Lower leg skin (tissue), 3 donors: Measurements from ENCODE around the gene PRDM11.

Experiments used
- POLR2A ChIP-seq, 2 donors: fragments of 450-650 bp; IDR thresholded peaks; one replicate each; pipeline ENCODE4 v1.6.1; 2016 to 2017; ENCODE audit warnings: antibody characterized with exemption in 2 of 2, mild to moderate bottlenecking in 1 of 2, moderate library complexity in 1 of 2
- TF ChIP-seq, protein P1 (sequence below), 3 donors: fragments of 450-650 bp; IDR thresholded peaks; one replicate each; pipeline ENCODE4 v1.5.1; 2016; ENCODE audit warnings: antibody characterized with exemption in 3 of 3, mild to moderate bottlenecking in 3 of 3, moderate library complexity in 2 of 3

DNA sequence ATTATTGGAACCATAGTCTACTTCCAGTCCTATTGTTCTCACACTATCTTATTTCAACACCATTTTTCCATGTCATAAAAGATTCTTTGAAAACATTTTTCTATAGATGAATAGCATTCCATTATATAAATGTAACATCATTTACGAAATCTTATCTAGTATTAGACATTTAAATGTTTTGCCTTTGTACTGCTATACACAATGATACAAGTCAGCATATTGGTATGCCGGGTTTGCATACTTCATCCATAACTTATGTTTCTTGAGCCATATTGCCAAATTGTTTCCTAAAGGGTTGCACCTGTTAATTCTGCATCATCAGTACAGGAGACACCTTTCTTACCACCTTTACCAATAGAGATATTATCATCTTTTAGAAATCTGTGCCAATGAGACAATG is 71.6 kb downstream of the PRDM11 start:
- TF ChIP-seq, protein P1, sequence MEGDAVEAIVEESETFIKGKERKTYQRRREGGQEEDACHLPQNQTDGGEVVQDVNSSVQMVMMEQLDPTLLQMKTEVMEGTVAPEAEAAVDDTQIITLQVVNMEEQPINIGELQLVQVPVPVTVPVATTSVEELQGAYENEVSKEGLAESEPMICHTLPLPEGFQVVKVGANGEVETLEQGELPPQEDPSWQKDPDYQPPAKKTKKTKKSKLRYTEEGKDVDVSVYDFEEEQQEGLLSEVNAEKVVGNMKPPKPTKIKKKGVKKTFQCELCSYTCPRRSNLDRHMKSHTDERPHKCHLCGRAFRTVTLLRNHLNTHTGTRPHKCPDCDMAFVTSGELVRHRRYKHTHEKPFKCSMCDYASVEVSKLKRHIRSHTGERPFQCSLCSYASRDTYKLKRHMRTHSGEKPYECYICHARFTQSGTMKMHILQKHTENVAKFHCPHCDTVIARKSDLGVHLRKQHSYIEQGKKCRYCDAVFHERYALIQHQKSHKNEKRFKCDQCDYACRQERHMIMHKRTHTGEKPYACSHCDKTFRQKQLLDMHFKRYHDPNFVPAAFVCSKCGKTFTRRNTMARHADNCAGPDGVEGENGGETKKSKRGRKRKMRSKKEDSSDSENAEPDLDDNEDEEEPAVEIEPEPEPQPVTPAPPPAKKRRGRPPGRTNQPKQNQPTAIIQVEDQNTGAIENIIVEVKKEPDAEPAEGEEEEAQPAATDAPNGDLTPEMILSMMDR (IDR thresholded peaks at IDR 0.05): no peak
- TF ChIP-seq POLR2A (IDR thresholded peaks at IDR 0.05): no peak
